H9 (cell line): Measurements from ENCODE around the gene ONECUT1. TPM values are rescaled to one million over a fixed set of nuclear protein-coding genes. Genes with fewer than 3 reads are reported as not detected.

Experiments
- DNase-seq: peaks from one replicate; pipeline ENCODE4 v3.0.0-alpha.2; 2017
- H2AFZ ChIP-seq: one replicate; pipeline ENCODE4 v1.6.1; 2013; ENCODE audit warnings: mild to moderate bottlenecking, low read length, control low read depth, moderate library complexity
- H2AK5ac ChIP-seq: 2 replicates; pipeline ENCODE4 v1.6.1; 2013; ENCODE audit warnings: low read length, control low read depth, mixed read lengths; ENCODE audit not compliant: insufficient read length
- H2BK120ac ChIP-seq: one replicate; pipeline ENCODE4 v1.6.1; 2013; ENCODE audit warnings: low read depth, mild to moderate bottlenecking, low read length, control low read depth, inconsistent platforms; ENCODE audit not compliant: poor library complexity, severe bottlenecking
- H2BK12ac ChIP-seq: 2 replicates; pipeline ENCODE4 v1.6.1; 2013; ENCODE audit warnings: low read length, control low read depth, mixed read lengths, low read depth; ENCODE audit not compliant: insufficient read length
- H2BK15ac ChIP-seq: 2 replicates; pipeline ENCODE4 v1.6.1; 2013; ENCODE audit warnings: low read depth, low read length, control low read depth
- H2BK20ac ChIP-seq: one replicate; pipeline ENCODE4 v1.6.1; 2013; ENCODE audit warnings: low read depth, mild to moderate bottlenecking, low read length, control low read depth, inconsistent platforms; ENCODE audit not compliant: poor library complexity, severe bottlenecking
- H2BK5ac ChIP-seq: 2 replicates; pipeline ENCODE4 v1.6.1; 2013; ENCODE audit warnings: low read length, control low read depth, mixed read lengths; ENCODE audit not compliant: insufficient read length
- H3K14ac ChIP-seq: 2 replicates; pipeline ENCODE4 v1.6.1; 2013; ENCODE audit warnings: low read length, control low read depth; ENCODE audit not compliant: insufficient read depth
- H3K18ac ChIP-seq: 2 replicates; pipeline ENCODE4 v1.6.1; 2013; ENCODE audit warnings: low read depth, mild to moderate bottlenecking, mixed read lengths, low read length, control low read depth; ENCODE audit not compliant: insufficient read length
- H3K23ac ChIP-seq: 2 replicates; pipeline ENCODE4 v1.6.1; 2013; ENCODE audit warnings: low read length, control low read depth, mixed read lengths, low read depth; ENCODE audit not compliant: insufficient read length
- H3K23me2 ChIP-seq: 2 replicates; pipeline ENCODE4 v1.6.1; 2013; ENCODE audit warnings: low read depth, mild to moderate bottlenecking, mixed read lengths, low read length, control low read depth; ENCODE audit not compliant: insufficient read length, poor library complexity, severe bottlenecking
- H3K27ac ChIP-seq: 2 replicates; pipeline ENCODE4 v1.5.1; 2013; ENCODE audit warnings: low read length, control low read depth, mixed read lengths, low read depth; ENCODE audit not compliant: insufficient read length
- H3K27me3 ChIP-seq: 2 replicates; pipeline ENCODE4 v1.6.1; 2013; ENCODE audit warnings: low read length, control low read depth, inconsistent platforms; ENCODE audit not compliant: insufficient read depth
- H3K4ac ChIP-seq: 2 replicates; pipeline ENCODE4 v1.6.1; 2013; ENCODE audit warnings: low read depth, mild to moderate bottlenecking, control low read depth, inconsistent platforms, low read length, moderate library complexity
- H3K4me1 ChIP-seq: 2 replicates; pipeline ENCODE4 v1.6.1; 2013; ENCODE audit warnings: low read length, control low read depth, inconsistent platforms; ENCODE audit not compliant: insufficient read depth
- H3K4me2 ChIP-seq: 2 replicates; pipeline ENCODE4 v1.6.1; 2013; ENCODE audit warnings: low read length, control low read depth, mixed read lengths; ENCODE audit not compliant: insufficient read length, insufficient read depth
- H3K56ac ChIP-seq: 2 replicates; pipeline ENCODE4 v1.6.1; 2013; ENCODE audit warnings: low read depth, mild to moderate bottlenecking, mixed read lengths, low read length, control low read depth; ENCODE audit not compliant: insufficient read length
- H3K79me1 ChIP-seq: 2 replicates; pipeline ENCODE4 v1.6.1; 2013; ENCODE audit warnings: low read depth, mild to moderate bottlenecking, moderate library complexity, low read length, control low read depth, inconsistent platforms; ENCODE audit not compliant: insufficient read depth, poor library complexity, severe bottlenecking
- H3K79me2 ChIP-seq: 2 replicates; pipeline ENCODE4 v1.6.1; 2013; ENCODE audit warnings: low read length, control low read depth, inconsistent platforms; ENCODE audit not compliant: insufficient read depth
- H3K9ac ChIP-seq: 2 replicates; pipeline ENCODE4 v1.6.1; 2013; ENCODE audit warnings: low read length, control low read depth, mixed read lengths; ENCODE audit not compliant: insufficient read length; ENCODE audit errors: extremely low read depth
- H3K9me3 ChIP-seq: one replicate; pipeline ENCODE4 v1.6.1; 2013; ENCODE audit warnings: low read depth, low read length, inconsistent platforms; ENCODE audit not compliant: control insufficient read depth
- H3T11ph ChIP-seq: one replicate; pipeline ENCODE4 v1.6.1; 2013; ENCODE audit warnings: mild to moderate bottlenecking, low read length, control low read depth, inconsistent platforms
- H4K20me1 ChIP-seq: one replicate; pipeline ENCODE4 v1.6.1; 2013; ENCODE audit not compliant: control insufficient read depth, insufficient read length, insufficient read depth
- H4K5ac ChIP-seq: 2 replicates; pipeline ENCODE4 v1.6.1; 2013; ENCODE audit warnings: low read depth, mild to moderate bottlenecking, mixed read lengths, low read length, control low read depth; ENCODE audit not compliant: insufficient read length
- H4K8ac ChIP-seq: replicated peaks from 2 replicates; pipeline ENCODE4 v1.6.1; 2013; ENCODE audit warnings: low read length, control low read depth, mixed read lengths, low read depth; ENCODE audit not compliant: insufficient read length
- H4K91ac ChIP-seq: 2 replicates; pipeline ENCODE4 v1.6.1; 2013; ENCODE audit warnings: low read depth, mild to moderate bottlenecking, moderate library complexity, mixed read lengths, low read length, control low read depth; ENCODE audit not compliant: insufficient read length
- H3K27ac Mint-ChIP-seq, 3 experiments: 2 replicates in 2 of 3; 3 replicates in 1 of 3; pipeline ENCODE4 v1.8.0; 2020 to 2021; ENCODE audit warnings: mixed read lengths in 3 of 3, mild to moderate bottlenecking in 1 of 3, moderate library complexity in 1 of 3
- H3K27me3 Mint-ChIP-seq: 2 replicates; pipeline ENCODE4 v1.8.0; 2021; ENCODE audit warnings: low read depth, mild to moderate bottlenecking, moderate library complexity, mixed read lengths
- H3K36me3 Mint-ChIP-seq, 3 experiments: 2 replicates in 2 of 3; 3 replicates in 1 of 3; pipeline ENCODE4 v1.8.0; 2020 to 2021; ENCODE audit warnings: low read depth in 3 of 3, mixed read lengths in 3 of 3; ENCODE audit not compliant: insufficient read depth in 1 of 3
- H3K4me1 Mint-ChIP-seq, 2 experiments: 2 replicates each; pipeline ENCODE4 v1.8.0; 2020; ENCODE audit warnings: mixed read lengths in 2 of 2
- H3K4me3 Mint-ChIP-seq, 2 experiments: 2 replicates in 1 of 2; 3 replicates in 1 of 2; pipeline ENCODE4 v1.8.0; 2020 to 2021; ENCODE audit warnings: mild to moderate bottlenecking in 2 of 2, mixed read lengths in 2 of 2, moderate library complexity in 1 of 2
- H3K9me3 Mint-ChIP-seq, 2 experiments: 2 replicates in 1 of 2; 3 replicates in 1 of 2; pipeline ENCODE4 v1.8.0; 2020; ENCODE audit warnings: mild to moderate bottlenecking in 2 of 2, mixed read lengths in 2 of 2, moderate library complexity in 1 of 2
- CTCF ChIP-seq: fragments of 200-600 bp; sonication (generic); conservative IDR thresholded peaks from 3 replicates; pipeline ENCODE4 v1.8.0; 2021; ENCODE audit warnings: antibody characterized with exemption, mild to moderate bottlenecking
- WGBS: extraction: QIAGEN DNeasy Blood & Tissue Kit; methylation state at CpG from one replicate; pipeline ENCODE4 v1.1.7; 2013; ENCODE audit warnings: missing lambda C conversion rate, low lambda C conversion rate, mixed read lengths; ENCODE audit not compliant: insufficient read length; ENCODE audit errors: extremely low coverage; 5-methylcytosine and 5-hydroxymethylcytosine counted together
- total RNA-seq: library from RNA; stranded (reverse); gene quantifications from 2 replicates; pipeline ENCODE4 v1.2.1, GENCODE V29; 2021

Gene ONECUT1
- total RNA-seq, 1 experiment from 2014 or later = 14.1 TPM

GRCh38 chr15:52801748-52802085 is 11.6 kb upstream of the ONECUT1 start:
- Mint-ChIP-seq H3K4me1 (peaks cover 60 to 66% of the 10 kb centered on the region in 2 experiments), H3K27me3 (peaks cover 13% of the 10 kb centered on the region), H3K27ac (no peak overlapping the region), H3K36me3 (peaks cover 4 to 37% (median 20%) of the 10 kb centered on the region in 3 experiments; a peak in 5 of 7 replicates), H3K9me3 (peaks cover 0 to 3% of the 10 kb centered on the region in 2 experiments; a peak in 1 of 5 replicates), H3K4me3 (peak overlapping the region; percentile 77 to 87; a peak in 3 of 5 replicates)
- no peak overlapping the region for H3K4ac ChIP-seq
- H3K56ac ChIP-seq = no peak overlapping the region
- H4K91ac ChIP-seq = no peak overlapping the region
- WGBS = no CpG with 5 or more reads among the region's 14 CpGs
- no peak overlapping the region for H4K5ac ChIP-seq
- H3K14ac ChIP-seq = no peak overlapping the region
- H3K18ac ChIP-seq = no peak overlapping the region
- no peak for TF ChIP-seq CTCF
- H4K20me1 ChIP-seq = no peaks in the 10 kb centered on the region
- peaks cover 40% of the 10 kb centered on the region for H3K27me3 ChIP-seq
- H2BK15ac ChIP-seq = no peak overlapping the region
- DNase-seq = no peak
- H2BK5ac ChIP-seq = no peak overlapping the region
- no peaks in the 10 kb centered on the region for H3K79me1 ChIP-seq
- peaks cover 2% of the 10 kb centered on the region; the same call in 1 of the 2 replicates for H3K79me2 ChIP-seq
- no peak overlapping the region for H2BK20ac ChIP-seq
- H2BK120ac ChIP-seq = no peak overlapping the region
- peaks cover 31% of the 10 kb centered on the region for H3K23me2 ChIP-seq
- no peak overlapping the region for H2AK5ac ChIP-seq
- no peak overlapping the region for H2BK12ac ChIP-seq
- H2AFZ ChIP-seq = no peak overlapping the region
- no peak overlapping the region for H3K4me2 ChIP-seq
- H3T11ph ChIP-seq = no peak overlapping the region
- no peak overlapping the region for H3K27ac ChIP-seq
- H3K9me3 ChIP-seq = no peaks in the 10 kb centered on the region
- no peak overlapping the region for H4K8ac ChIP-seq
- H3K23ac ChIP-seq = no peak overlapping the region
- H3K9ac ChIP-seq = no peak overlapping the region
- peaks cover 6% of the 10 kb centered on the region for H3K4me1 ChIP-seq
